K562 (cell line): ENCODE results near the gene SLC25A44. TPM values are rescaled to one million over a fixed set of nuclear protein-coding genes. Genes with fewer than 3 reads are reported as not detected.
A peak's percentile ranks its signal among the peaks of the same experiment; 100 is the strongest.

Experiments used
- CAMTA2 ChIP-seq: fragments of 250-450 bp; sonication (Bioruptor Pico); conservative IDR thresholded peaks from 2 replicates; pipeline ENCODE4 v1.5.1; 2022
- CBX8 ChIP-seq: fragments of 200-600 bp; sonication (generic); IDR thresholded peaks from 2 replicates; pipeline ENCODE4 v1.6.1; 2012; ENCODE audit warnings: borderline replicate concordance, mixed run types, low read depth, mild to moderate bottlenecking, moderate library complexity, mixed read lengths, low read length, control low read depth, inconsistent platforms; ENCODE audit not compliant: poor library complexity, severe bottlenecking; ENCODE audit errors: extremely low read depth
- CHD1 ChIP-seq: fragments of 200-600 bp; sonication (generic); IDR thresholded peaks from one replicate; pipeline ENCODE4 v1.6.1; 2012; ENCODE audit warnings: mild to moderate bottlenecking, moderate library complexity, low read length, inconsistent platforms
- FOXP1 ChIP-seq: sonication (generic); formaldehyde crosslinking; IDR thresholded peaks from 2 replicates; pipeline ENCODE4 v1.8.0; 2022; ENCODE audit warnings: mild to moderate bottlenecking, missing genetic modification reagents
- L3MBTL2 ChIP-seq: fragments of 450-650 bp; IDR thresholded peaks from 2 replicates; pipeline ENCODE4 v1.6.1; 2016; ENCODE audit warnings: mild to moderate bottlenecking, moderate library complexity
- POLR2AphosphoS5 ChIP-seq: IDR thresholded peaks from 2 replicates; pipeline ENCODE4 v1.6.1; 2011; ENCODE audit warnings: mild to moderate bottlenecking, low read depth, low read length, moderate library complexity; ENCODE audit not compliant: control insufficient read depth, insufficient read depth
- POLR3A ChIP-seq: IDR thresholded peaks from 2 replicates; pipeline ENCODE4 v1.6.1; 2011; ENCODE audit warnings: borderline replicate concordance, mild to moderate bottlenecking, moderate library complexity; ENCODE audit not compliant: insufficient read length, insufficient read depth; ENCODE audit errors: extremely low read depth
- RAD51 ChIP-seq: fragments of 450-650 bp; IDR thresholded peaks from 2 replicates; pipeline ENCODE4 v1.7.1; 2016; ENCODE audit warnings: low read depth, mild to moderate bottlenecking, borderline replicate concordance
- RCOR1 ChIP-seq, 2 experiments: IDR thresholded peaks; 2 replicates each; pipeline ENCODE4 v1.6.1; 2012; ENCODE audit warnings: low read depth in 2 of 2, low read length in 2 of 2, borderline replicate concordance in 1 of 2, improper control_type of control experiment in 1 of 2
- RFX7 ChIP-seq: fragments of 250-450 bp; sonication (Bioruptor Pico); IDR thresholded peaks from 2 replicates; pipeline ENCODE4 v1.5.1; 2021; ENCODE audit warnings: mild to moderate bottlenecking
- ZBED1 ChIP-seq: IDR thresholded peaks from 2 replicates; pipeline ENCODE4 v1.6.1; 2014
- ZNF232 ChIP-seq: sonication (generic); formaldehyde crosslinking; IDR thresholded peaks from 2 replicates; pipeline ENCODE4 v1.8.0; 2022; ENCODE audit warnings: mild to moderate bottlenecking, missing genetic modification reagents
- polyA plus RNA-seq, 8 experiments: library from polyadenylated mRNA; depleted of rRNA in 4 of 8; stranded (reverse) in 5 of 8; unstranded in 3 of 8; fragments of >200 nt; fragmentation: Nextera tagmentation in 2 of 8; fragmentation: Illumina TruSeq in 1 of 8; extraction: Ambion mirVana in 2 of 8; extraction: Trizol in 1 of 8; gene quantifications; 2 replicates each; pipeline versions ENCODE4 v1.2.1 to v1.2.3, GENCODE V29; 2011 to 2014; ENCODE audit warnings: inconsistent platforms in 1 of 8, missing spikeins in 1 of 8
- total RNA-seq, 7 experiments: library from RNA; depleted of rRNA in 6 of 7; stranded (reverse); fragments of >200 nt in 6 of 7; fragmentation: Illumina TruSeq in 2 of 7; extraction: Trizol in 2 of 7; gene quantifications; 2 replicates each; pipeline versions ENCODE4 v1.2.1 to v1.2.3, GENCODE V29; 2011 to 2021; ENCODE audit warnings: low replicate concordance in 1 of 7
- TF ChIP-seq, protein P1 (sequence below), 3 experiments: fragments of 200-800 bp in 1 of 3; sonication (Bioruptor generic) in 1 of 3; sonication (generic) in 1 of 3; formaldehyde crosslinking in 1 of 3; IDR thresholded peaks; 2 replicates each; pipeline versions ENCODE4 v1.6.1 to v1.8.0; 2016 to 2022; ENCODE audit warnings: mild to moderate bottlenecking in 2 of 3, missing compliant biosample characterization in 2 of 3, missing genetic modification characterization in 2 of 3, missing genetic modification reagents in 1 of 3
- TF ChIP-seq, protein P2 (sequence below): conservative IDR thresholded peaks from 2 replicates; pipeline ENCODE4 v1.6.1; 2011; ENCODE audit warnings: low read depth, mild to moderate bottlenecking, low read length; ENCODE audit not compliant: control insufficient read depth
- TF ChIP-seq, protein P3 (sequence below): fragments of 450-650 bp; IDR thresholded peaks from one replicate; pipeline ENCODE4 v1.6.1; 2018; ENCODE audit warnings: mild to moderate bottlenecking, moderate library complexity; ENCODE audit not compliant: partially characterized antibody
- TF ChIP-seq, protein P4 (sequence below): sonication (generic); formaldehyde crosslinking; IDR thresholded peaks from 2 replicates; pipeline ENCODE4 v1.8.0; 2023; ENCODE audit warnings: mild to moderate bottlenecking, missing genetic modification reagents
- TF ChIP-seq, protein P5 (sequence below): sonication (generic); formaldehyde crosslinking; IDR thresholded peaks from 2 replicates; pipeline ENCODE4 v1.8.0; 2022; ENCODE audit warnings: missing genetic modification reagents, mild to moderate bottlenecking, borderline replicate concordance
- TF ChIP-seq, protein P6 (sequence below): sonication (generic); formaldehyde crosslinking; IDR thresholded peaks from 2 replicates; pipeline ENCODE4 v1.8.1; 2022; ENCODE audit warnings: missing genetic modification reagents

Gene SLC25A44
- total and polyA plus RNA-seq, 9 of the 15 experiments (the other 6 are each of a cell fraction or from before 2014, with no cell fraction given) = 4.4 to 22.8 (median 12.5) TPM

DNA sequence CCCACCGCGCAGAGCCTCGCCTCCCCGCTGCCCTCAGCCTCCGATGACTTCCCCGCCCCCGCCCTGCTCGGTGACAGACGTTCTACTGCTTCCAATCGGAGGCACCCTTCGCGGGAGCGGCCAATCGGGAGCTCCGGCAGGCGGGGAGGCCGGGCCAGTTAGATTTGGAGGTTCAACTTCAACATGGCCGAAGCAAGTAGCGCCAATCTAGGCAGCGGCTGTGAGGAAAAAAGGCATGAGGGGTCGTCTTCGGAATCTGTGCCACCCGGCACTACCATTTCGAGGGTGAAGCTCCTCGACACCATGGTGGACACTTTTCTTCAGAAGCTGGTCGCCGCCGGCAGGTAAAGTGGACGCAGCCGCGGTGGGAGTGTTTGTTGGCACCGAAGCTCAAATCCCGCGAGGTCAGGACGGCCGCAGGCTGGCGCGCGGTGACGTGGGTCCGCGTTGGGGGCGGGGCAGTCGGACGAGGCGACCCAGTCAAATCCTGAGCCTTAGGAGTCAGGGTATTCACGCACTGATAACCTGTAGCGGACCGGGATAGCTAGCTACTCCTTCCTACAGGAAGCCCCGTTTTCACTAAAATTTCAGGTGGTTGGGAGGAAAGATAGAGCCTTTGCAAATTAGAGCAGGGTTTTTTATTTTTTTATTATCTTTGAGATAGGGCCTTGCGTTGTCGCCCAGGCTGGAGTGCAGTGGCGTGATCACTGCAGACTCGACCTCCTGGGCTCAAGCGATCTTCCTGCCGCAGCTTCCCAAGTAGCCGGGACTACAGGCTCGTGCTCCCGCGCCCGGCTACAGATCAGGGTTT lies 19.1 kb downstream of the SLC25A44 start, which contains the start of gene PMF1 (continued):
- TF ChIP-seq, protein P1, sequence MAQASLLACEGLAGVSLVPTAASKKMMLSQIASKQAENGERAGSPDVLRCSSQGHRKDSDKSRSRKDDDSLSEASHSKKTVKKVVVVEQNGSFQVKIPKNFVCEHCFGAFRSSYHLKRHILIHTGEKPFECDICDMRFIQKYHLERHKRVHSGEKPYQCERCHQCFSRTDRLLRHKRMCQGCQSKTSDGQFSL (CRISPR knock-in tag; IDR thresholded peaks at IDR 0.05) = no peak
- TF ChIP-seq, protein P1 (tag; IDR thresholded peaks at IDR 0.05) = no peak
- TF ChIP-seq RAD51 (no peak), RFX7 (CRISPR knock-in tag) (no peak), CAMTA2 (CRISPR knock-in tag) (no peak), CBX8 (no peak), ZBED1 (0 out of 2 replicates have a peak, but pooled peaks have one; percentile 19), FOXP1 (peak; percentile 60; the same call in 1 of the 2 replicates), ZNF232 (CRISPR knock-in tag) (no peak), L3MBTL2 (peak; percentile 87), POLR3A (no peak), POLR2AphosphoS5 (peak; percentile 76; the same call in 1 of the 2 replicates), CHD1 (no peak), RCOR1 (IDR thresholded peaks at IDR 0.05; ENCODE audit: borderline replicate concordance in 1 of 2, low read depth in 2 of 2, low read length in 2 of 2) (peak in 1 of 2 experiments; percentile 44; a peak in 1 of 4 replicates)
- TF ChIP-seq, protein P2, sequence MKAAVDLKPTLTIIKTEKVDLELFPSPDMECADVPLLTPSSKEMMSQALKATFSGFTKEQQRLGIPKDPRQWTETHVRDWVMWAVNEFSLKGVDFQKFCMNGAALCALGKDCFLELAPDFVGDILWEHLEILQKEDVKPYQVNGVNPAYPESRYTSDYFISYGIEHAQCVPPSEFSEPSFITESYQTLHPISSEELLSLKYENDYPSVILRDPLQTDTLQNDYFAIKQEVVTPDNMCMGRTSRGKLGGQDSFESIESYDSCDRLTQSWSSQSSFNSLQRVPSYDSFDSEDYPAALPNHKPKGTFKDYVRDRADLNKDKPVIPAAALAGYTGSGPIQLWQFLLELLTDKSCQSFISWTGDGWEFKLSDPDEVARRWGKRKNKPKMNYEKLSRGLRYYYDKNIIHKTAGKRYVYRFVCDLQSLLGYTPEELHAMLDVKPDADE = peak; percentile 69; the same call in 1 of the 2 replicates
- TF ChIP-seq, protein P3, sequence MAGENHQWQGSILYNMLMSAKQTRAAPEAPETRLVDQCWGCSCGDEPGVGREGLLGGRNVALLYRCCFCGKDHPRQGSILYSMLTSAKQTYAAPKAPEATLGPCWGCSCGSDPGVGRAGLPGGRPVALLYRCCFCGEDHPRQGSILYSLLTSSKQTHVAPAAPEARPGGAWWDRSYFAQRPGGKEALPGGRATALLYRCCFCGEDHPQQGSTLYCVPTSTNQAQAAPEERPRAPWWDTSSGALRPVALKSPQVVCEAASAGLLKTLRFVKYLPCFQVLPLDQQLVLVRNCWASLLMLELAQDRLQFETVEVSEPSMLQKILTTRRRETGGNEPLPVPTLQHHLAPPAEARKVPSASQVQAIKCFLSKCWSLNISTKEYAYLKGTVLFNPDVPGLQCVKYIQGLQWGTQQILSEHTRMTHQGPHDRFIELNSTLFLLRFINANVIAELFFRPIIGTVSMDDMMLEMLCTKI = no peak
- TF ChIP-seq, protein P4, sequence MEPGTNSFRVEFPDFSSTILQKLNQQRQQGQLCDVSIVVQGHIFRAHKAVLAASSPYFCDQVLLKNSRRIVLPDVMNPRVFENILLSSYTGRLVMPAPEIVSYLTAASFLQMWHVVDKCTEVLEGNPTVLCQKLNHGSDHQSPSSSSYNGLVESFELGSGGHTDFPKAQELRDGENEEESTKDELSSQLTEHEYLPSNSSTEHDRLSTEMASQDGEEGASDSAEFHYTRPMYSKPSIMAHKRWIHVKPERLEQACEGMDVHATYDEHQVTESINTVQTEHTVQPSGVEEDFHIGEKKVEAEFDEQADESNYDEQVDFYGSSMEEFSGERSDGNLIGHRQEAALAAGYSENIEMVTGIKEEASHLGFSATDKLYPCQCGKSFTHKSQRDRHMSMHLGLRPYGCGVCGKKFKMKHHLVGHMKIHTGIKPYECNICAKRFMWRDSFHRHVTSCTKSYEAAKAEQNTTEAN (CRISPR knock-in tag) = no peak
- TF ChIP-seq, protein P5, sequence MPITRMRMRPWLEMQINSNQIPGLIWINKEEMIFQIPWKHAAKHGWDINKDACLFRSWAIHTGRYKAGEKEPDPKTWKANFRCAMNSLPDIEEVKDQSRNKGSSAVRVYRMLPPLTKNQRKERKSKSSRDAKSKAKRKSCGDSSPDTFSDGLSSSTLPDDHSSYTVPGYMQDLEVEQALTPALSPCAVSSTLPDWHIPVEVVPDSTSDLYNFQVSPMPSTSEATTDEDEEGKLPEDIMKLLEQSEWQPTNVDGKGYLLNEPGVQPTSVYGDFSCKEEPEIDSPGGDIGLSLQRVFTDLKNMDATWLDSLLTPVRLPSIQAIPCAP = 0 out of 2 replicates have a peak, but pooled peaks have one; percentile 36
- TF ChIP-seq, protein P6, sequence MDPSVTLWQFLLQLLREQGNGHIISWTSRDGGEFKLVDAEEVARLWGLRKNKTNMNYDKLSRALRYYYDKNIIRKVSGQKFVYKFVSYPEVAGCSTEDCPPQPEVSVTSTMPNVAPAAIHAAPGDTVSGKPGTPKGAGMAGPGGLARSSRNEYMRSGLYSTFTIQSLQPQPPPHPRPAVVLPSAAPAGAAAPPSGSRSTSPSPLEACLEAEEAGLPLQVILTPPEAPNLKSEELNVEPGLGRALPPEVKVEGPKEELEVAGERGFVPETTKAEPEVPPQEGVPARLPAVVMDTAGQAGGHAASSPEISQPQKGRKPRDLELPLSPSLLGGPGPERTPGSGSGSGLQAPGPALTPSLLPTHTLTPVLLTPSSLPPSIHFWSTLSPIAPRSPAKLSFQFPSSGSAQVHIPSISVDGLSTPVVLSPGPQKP = no peak
